NT2/D1 (cell line): ENCODE measurements around the gene DLG4.

Source experiments
- DNase-seq: peaks from one replicate; pipeline ENCODE4 v3.0.0-alpha.2; 2011; ENCODE audit warnings: low read depth, low spot score
- H3K27me3 ChIP-seq: 2 replicates; pipeline ENCODE4 v1.6.0; 2011; ENCODE audit warnings: mild to moderate bottlenecking; ENCODE audit not compliant: insufficient read length, insufficient read depth
- H3K36me3 ChIP-seq: 2 replicates; pipeline ENCODE4 v1.6.1; 2011; ENCODE audit warnings: mild to moderate bottlenecking, low read length, mixed read lengths; ENCODE audit not compliant: insufficient read depth, insufficient read length
- H3K4me1 ChIP-seq: 2 replicates; pipeline ENCODE4 v1.5.1; 2011; ENCODE audit not compliant: insufficient read depth, insufficient read length
- H3K4me3 ChIP-seq: 2 replicates; pipeline ENCODE4 v1.5.1; 2011; ENCODE audit warnings: low read depth; ENCODE audit not compliant: insufficient read length
- H3K9ac ChIP-seq: 2 replicates; pipeline ENCODE4 v1.6.0; 2011; ENCODE audit warnings: low read depth; ENCODE audit not compliant: insufficient read length
- H3K9me3 ChIP-seq: 2 replicates; pipeline ENCODE4 v1.5.1; 2011; ENCODE audit warnings: mild to moderate bottlenecking, low read length; ENCODE audit not compliant: insufficient read depth
- SUZ12 ChIP-seq: IDR thresholded peaks from 2 replicates; pipeline ENCODE4 v1.6.1; 2011; ENCODE audit not compliant: insufficient read length, insufficient read depth; ENCODE audit errors: extremely low read depth
- YY1 ChIP-seq: IDR thresholded peaks from 2 replicates; pipeline ENCODE4 v1.6.1; 2011; ENCODE audit not compliant: insufficient read length, insufficient read depth
- ZNF274 ChIP-seq: IDR thresholded peaks from 2 replicates; pipeline ENCODE4 v1.6.1; 2011; ENCODE audit warnings: mild to moderate bottlenecking, low read depth, low read length

The DLG4 gene

DNA sequence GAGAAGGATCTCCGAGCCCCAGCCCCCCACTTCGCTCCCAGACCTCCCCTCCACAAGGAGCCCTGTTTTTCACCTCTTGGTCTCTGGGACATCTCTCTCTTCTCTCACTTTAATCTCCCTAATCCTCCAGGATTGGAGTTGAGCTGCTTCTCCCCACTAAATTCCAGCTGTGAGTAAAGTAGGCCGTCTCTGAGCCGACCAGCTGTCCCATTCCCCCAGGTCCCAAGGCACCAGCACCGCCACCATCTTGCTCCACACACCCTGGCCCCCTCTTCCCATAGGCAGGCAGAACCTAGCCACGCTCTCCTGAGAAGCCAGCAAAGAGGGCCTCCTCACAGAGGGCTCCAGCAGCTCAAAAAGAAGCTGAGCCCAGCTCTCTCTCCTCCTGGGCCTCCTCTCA is 878 bp downstream of the DLG4 start:
- peak overlapping the region; percentile 21 for H3K9ac ChIP-seq
- TF ChIP-seq SUZ12 (no peak), YY1 (no peak), ZNF274 (no peak)
- H3K27me3 ChIP-seq = no peaks in the 10 kb centered on the region
- H3K4me3 ChIP-seq = no peak overlapping the region
- peaks cover 19% of the 10 kb centered on the region for H3K4me1 ChIP-seq
- peaks cover 32% of the 10 kb centered on the region for H3K36me3 ChIP-seq
- no peak for DNase-seq
- no peaks in the 10 kb centered on the region for H3K9me3 ChIP-seq

DNA sequence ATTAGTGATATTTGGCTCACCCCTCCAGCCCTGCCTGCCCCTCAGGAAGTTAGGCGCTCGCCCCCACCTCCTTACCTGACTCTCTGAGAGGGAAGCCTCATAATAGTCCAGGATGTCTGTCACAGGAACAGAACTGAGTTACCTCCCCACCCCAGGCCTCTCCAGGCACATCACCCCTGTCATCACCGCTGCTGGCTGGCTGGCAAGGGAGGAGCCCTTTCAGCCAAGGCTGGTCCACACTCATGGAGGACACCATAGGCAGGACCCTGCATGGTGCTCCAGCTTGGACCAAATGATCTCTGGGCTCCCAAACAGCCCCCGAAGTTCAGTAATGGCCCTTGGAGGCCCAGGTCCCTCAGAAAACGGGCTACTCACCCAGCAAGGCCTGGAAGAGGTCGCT is 1.5 kb downstream of the DLG4 start:
- no peak overlapping the region for H3K4me3 ChIP-seq
- no peaks in the 10 kb centered on the region for H3K27me3 ChIP-seq
- TF ChIP-seq SUZ12 (no peak), ZNF274 (no peak), YY1 (no peak)
- H3K4me1 ChIP-seq = peaks cover 14% of the 10 kb centered on the region
- DNase-seq = no peak
- H3K36me3 ChIP-seq = peaks cover 26% of the 10 kb centered on the region
- H3K9me3 ChIP-seq = no peaks in the 10 kb centered on the region
- H3K9ac ChIP-seq = peak overlapping the region; percentile 70

DNA sequence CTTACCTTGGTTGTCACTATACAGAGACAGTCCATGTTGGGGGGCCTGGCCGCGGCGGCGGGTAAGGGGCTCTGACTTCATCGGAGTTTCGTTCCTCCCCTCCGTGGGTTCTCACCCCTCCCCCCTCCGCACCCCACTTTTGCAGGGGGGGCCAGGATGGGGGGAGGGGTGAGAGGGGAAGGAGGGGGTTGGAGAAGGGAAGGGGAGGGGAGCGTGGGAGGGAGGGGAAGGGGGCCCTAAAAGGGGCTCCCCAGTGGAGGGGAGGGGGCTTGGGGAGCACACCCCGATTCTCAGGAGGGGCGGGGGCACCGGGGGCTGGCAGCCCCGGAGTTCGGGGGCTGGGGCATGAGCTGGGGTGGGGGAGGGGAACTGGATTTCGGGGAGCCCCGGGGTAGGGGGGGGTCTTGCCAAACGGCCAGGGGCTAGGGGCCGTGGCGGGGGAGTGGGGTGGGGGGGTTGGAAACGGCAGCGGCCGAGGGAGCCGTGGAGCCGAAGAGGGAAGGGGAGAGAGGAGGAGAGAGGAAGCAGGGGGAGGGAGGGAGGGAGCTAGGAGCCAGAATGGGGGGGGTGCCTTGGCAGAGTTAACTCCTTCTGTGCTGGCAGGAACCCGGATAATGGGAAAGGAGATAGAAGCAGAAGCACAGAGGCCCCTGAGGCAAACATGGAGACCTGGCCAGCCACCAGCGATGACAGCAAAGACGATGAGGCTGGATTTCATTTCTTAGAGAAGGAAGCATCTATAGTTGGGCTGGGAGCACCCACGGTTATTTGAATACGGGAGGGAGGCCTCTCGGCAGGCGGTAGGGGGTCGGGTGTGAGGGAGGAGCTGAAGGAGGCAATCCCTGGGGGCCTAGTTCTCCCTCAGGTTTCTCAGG is 2.3 kb downstream of the DLG4 start:
- peaks cover 11% of the 10 kb centered on the region for H3K4me1 ChIP-seq
- H3K9ac ChIP-seq = peak overlapping the region; percentile 79
- no peak for TF ChIP-seq SUZ12
- no peak for TF ChIP-seq ZNF274
- no peak for TF ChIP-seq YY1
- peaks cover 18% of the 10 kb centered on the region for H3K36me3 ChIP-seq
- no peaks in the 10 kb centered on the region for H3K27me3 ChIP-seq
- H3K4me3 ChIP-seq = peak overlapping the region; percentile 50
- no peaks in the 10 kb centered on the region for H3K9me3 ChIP-seq
- no peak for DNase-seq

DNA sequence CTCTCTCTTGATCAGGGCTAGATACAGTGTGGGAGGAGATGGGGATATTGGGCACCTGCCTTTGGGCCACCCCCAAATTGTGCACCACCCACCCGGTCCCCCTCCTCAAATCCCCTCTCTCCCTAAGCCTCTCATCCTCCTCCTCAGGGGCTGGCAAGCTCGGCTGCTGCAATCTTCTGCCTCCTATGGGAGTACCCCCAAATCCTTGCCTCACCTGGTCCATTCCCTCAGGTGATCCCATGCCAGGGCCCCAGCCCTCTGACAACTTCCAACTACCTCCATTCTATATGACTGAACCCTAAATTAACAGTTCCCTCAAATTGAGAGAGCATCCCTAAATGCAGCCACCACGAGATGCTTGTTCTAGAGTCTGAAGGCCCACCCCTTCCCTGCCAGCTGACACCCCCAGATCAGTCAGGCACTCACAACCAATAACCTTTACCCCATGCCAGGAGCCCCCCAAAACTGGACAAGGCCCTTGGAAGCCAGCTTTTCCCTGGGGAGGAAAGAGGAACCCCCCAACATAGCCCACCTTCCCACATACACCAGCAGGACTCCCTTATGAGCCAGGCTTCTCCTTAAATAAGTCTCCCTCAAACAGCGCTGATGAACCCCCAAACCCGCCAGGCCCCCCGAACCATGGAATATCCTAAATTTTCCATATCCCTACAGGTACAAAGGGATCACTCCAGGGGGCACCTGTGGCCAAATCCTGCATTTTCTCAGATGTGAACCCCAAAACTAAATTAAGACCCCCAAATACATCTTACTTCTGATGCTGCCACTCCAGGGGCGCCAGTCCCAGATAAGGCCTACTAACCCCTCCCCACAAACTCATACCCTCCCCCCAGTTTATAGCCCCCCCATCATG is 3.2 kb downstream of the DLG4 start:
- Histone ChIP-seq H3K9ac (peak overlapping the region; percentile 79), H3K36me3 (peaks cover 9% of the 10 kb centered on the region), H3K27me3 (no peaks in the 10 kb centered on the region), H3K4me1 (peaks cover 11% of the 10 kb centered on the region), H3K9me3 (no peaks in the 10 kb centered on the region), H3K4me3 (peak overlapping the region; percentile 50)
- TF ChIP-seq SUZ12 = no peak
- TF ChIP-seq YY1 = no peak
- TF ChIP-seq ZNF274 = no peak
- DNase-seq = no peak

DNA sequence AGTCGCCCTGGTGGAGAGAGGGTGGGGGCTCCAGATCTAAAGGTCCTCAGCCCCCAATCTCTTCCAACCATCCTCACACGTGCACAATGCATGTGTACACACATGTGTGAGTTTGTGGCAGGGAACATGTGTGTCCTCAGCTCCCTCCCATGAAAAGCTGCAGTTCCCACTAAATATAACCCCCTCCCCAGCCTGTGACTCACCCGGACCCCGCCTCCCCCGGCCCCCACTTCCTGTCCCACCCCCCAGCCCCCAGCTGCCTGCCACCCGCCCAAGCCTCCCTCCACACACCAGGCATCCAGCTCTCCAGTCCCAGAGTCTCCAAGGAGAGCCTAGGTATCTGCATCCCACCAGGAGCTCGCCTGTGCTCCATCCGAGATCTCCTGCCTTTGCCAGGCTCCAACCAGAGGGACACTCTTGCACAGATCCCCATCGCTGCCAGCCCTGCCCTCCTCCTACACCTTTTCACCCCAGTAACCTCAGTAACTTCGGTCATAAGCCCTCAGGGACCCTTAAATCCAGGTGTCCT is 3.9 kb downstream of the DLG4 start:
- Histone ChIP-seq H3K27me3 (no peaks in the 10 kb centered on the region), H3K9ac (peak overlapping the region; percentile 79), H3K4me3 (peak overlapping the region; percentile 50), H3K4me1 (peaks cover 10% of the 10 kb centered on the region), H3K9me3 (no peaks in the 10 kb centered on the region), H3K36me3 (peaks cover 2% of the 10 kb centered on the region)
- TF ChIP-seq ZNF274 (no peak), YY1 (no peak), SUZ12 (no peak)
- DNase-seq = no peak

DNA sequence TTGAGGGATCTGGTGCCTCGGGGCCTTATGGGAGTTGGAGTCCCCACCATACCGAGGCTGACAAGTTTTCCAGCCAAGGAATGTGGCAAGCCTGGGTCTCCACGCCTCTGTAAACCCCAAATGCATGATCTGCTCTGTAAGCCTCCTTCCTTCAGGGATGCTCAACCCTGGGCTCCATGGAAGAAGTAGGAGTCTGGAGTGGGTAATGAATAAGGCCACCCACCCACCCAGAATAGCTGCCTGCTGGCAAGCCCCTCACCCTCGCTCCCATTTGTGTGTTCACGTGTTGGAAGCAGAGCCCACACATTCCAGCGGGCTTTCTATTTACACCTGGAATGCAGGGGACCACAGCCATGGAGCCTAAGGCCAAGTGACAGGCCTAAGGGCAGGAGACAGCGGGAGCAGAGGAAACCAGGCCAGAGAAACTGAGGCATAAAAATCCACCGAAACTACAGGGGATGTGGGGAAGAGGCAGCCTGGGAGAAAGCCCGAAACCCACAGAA is 4.4 kb downstream of the DLG4 start:
- no peak for TF ChIP-seq YY1
- no peak for TF ChIP-seq ZNF274
- no peak for TF ChIP-seq SUZ12
- DNase-seq = no peak
- H3K36me3 ChIP-seq = no peaks in the 10 kb centered on the region
- H3K9me3 ChIP-seq = no peaks in the 10 kb centered on the region
- peak overlapping the region; percentile 20 for H3K4me3 ChIP-seq
- H3K9ac ChIP-seq = peak overlapping the region; percentile 37
- peaks cover 10% of the 10 kb centered on the region for H3K4me1 ChIP-seq
- H3K27me3 ChIP-seq = no peaks in the 10 kb centered on the region

DNA sequence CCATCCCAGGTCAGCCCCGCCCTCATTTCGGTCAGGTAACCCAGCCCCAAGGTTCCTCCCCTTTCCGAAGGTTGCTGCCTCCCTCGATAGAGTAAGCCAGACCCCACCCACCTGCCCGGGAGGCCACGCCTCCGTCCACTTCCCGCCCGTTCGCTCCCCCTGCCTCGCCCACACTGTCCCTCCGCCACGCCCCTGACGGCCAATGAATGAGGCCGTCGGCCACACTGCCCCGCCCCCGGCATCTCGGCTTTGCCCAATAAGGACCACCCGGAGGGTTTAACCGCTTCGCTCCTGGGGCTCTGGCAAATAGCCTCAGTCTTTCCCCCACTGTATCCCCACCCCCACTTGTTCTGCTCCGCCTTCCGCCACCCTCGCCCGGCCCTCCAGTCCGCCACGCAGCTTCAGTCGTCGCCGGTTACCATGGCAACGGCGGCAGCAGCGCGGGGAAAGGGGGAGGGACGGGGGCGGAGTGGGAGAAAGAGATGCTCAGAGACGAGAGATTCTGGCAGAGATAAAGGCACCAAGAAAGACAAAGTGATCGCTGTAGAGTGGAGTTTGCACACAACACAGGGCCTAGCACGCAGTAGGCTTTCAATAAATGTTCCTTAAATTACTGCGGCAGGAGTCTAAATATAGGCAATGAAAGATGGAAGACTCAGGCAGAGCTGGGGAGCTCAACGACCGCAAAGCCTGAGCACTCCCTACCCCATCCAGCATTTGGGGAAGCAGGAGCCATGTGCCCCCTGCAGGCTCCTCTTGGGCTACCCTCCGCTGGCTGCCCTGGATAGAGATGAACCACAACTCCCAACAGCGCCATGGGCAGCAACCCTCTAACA is 5.1 kb downstream of the DLG4 start:
- H3K9ac ChIP-seq = no peak overlapping the region
- no peaks in the 10 kb centered on the region for H3K27me3 ChIP-seq
- H3K4me1 ChIP-seq = peaks cover 10% of the 10 kb centered on the region
- no peak for TF ChIP-seq YY1
- no peak for TF ChIP-seq ZNF274
- no peaks in the 10 kb centered on the region for H3K36me3 ChIP-seq
- no peaks in the 10 kb centered on the region for H3K9me3 ChIP-seq
- DNase-seq = peak; percentile 96
- peak overlapping the region; percentile 36 for H3K4me3 ChIP-seq
